ENCODE data around the gene TBC1D14. TPM values are rescaled to one million over a fixed set of nuclear protein-coding genes. Genes with fewer than 3 reads are reported as not detected.

Gene TBC1D14
- total and polyA plus RNA-seq, 9 of the 15 experiments (the other 6 are each of a cell fraction or from before 2014, with no cell fraction given) = 2.1 to 59.6 (median 44.8) TPM

- TF ChIP-seq RBM39 (optimal IDR thresholded peaks at IDR 0.05; ENCODE audit: low read depth, low read length) = no peak
- TF ChIP-seq SP2 (IDR thresholded peaks at IDR 0.05; ENCODE audit: extremely low read depth, low read depth, low read length, poor library complexity, severe bottlenecking) = peak; percentile 57
- TF ChIP-seq ZBTB9 (CRISPR knock-in tag; IDR thresholded peaks at IDR 0.05) = 0 out of 2 replicates have a peak, but pooled peaks have one; percentile 38
- TF ChIP-seq TEAD2 (tag; IDR thresholded peaks at IDR 0.05) = no peak
- peak; percentile 87 for TF ChIP-seq FOS (IDR thresholded peaks at IDR 0.05; ENCODE audit: extremely low read depth, insufficient read length)
- TF ChIP-seq ZNF445 (CRISPR knock-in tag; IDR thresholded peaks at IDR 0.05; ENCODE audit: low read depth) = no peak
- no peak for TF ChIP-seq OTX1 (CRISPR knock-in tag; IDR thresholded peaks at IDR 0.05)
- TF ChIP-seq NFYB (IDR thresholded peaks at IDR 0.05; ENCODE audit: extremely low read depth, insufficient read length) = peak; percentile 81
- no peak for TF ChIP-seq ZNF644 (tag; IDR thresholded peaks at IDR 0.05; ENCODE audit: low read depth)
- peak; percentile 85; the same call in 1 of the 2 replicates for TF ChIP-seq ZBTB7A (IDR thresholded peaks at IDR 0.05; ENCODE audit: borderline replicate concordance, control insufficient read depth, low read depth, low read length)
- no peak for TF ChIP-seq E4F1 (CRISPR knock-in tag; IDR thresholded peaks at IDR 0.05; ENCODE audit: borderline replicate concordance)
- TF ChIP-seq ZBTB17 (CRISPR knock-in tag; IDR thresholded peaks at IDR 0.05) = peak; percentile 79; the same call in 1 of the 2 replicates
- TF ChIP-seq MYC (IDR thresholded peaks at IDR 0.05; ENCODE audit: low read depth, low read length) = peak; percentile 55; the same call in 1 of the 2 replicates
- no peak for TF ChIP-seq MYC (CRISPR knock-in tag; IDR thresholded peaks at IDR 0.05; ENCODE audit: borderline replicate concordance, low read depth)
- peak; percentile 69 for TF ChIP-seq RB1 (IDR thresholded peaks at IDR 0.05; ENCODE audit: low read depth)
- peak; percentile 96 for TF ChIP-seq RFX1 (IDR thresholded peaks at IDR 0.05)
- 0 out of 2 replicates have a peak, but pooled peaks have one; percentile 14 for TF ChIP-seq SMC3 (conservative IDR thresholded peaks at IDR 0.05; ENCODE audit: insufficient read depth, low read depth, low read length)
- no peak for TF ChIP-seq BRF1 (IDR thresholded peaks at IDR 0.05; ENCODE audit: borderline replicate concordance, extremely low read depth, insufficient read length)
- TF ChIP-seq MAX (CRISPR knock-in tag; IDR thresholded peaks at IDR 0.05) = peak; percentile 77
- TF ChIP-seq ZNF507 (tag; conservative IDR thresholded peaks at IDR 0.05) = no peak
- TF ChIP-seq ZNF449 (CRISPR knock-in tag; IDR thresholded peaks at IDR 0.05) = no peak
Observed at GRCh38 chr4:7042503-7043283, 133.1 kb downstream of the TBC1D14 start (continued).

All from K562 (cell line).